Peyer's patch (tissue), 4 donors: ENCODE results near the gene WBP2.
"Not testable (repeated sequence)": the region's sequence is repeated elsewhere in the genome, so short reads cannot be mapped to it uniquely, and the experiment has no call there.

Experiments
- POLR2A ChIP-seq, 2 donors: fragments of 450-650 bp; IDR thresholded peaks; one replicate each; pipeline ENCODE4 v1.5.1; 2017; ENCODE audit warnings: antibody characterized with exemption in 2 of 2, mild to moderate bottlenecking in 2 of 2, moderate library complexity in 2 of 2
- TF ChIP-seq, protein P1 (sequence below), 6 experiments: fragments of 450-650 bp in 4 of 6; fragments of 200-600 bp in 2 of 6; sonication (generic) in 1 of 6; IDR thresholded peaks; one replicate each; pipeline ENCODE4 v1.5.1; 2017 to 2019; ENCODE audit warnings: antibody characterized with exemption in 6 of 6, mild to moderate bottlenecking in 3 of 6, moderate library complexity in 1 of 6

DNA sequence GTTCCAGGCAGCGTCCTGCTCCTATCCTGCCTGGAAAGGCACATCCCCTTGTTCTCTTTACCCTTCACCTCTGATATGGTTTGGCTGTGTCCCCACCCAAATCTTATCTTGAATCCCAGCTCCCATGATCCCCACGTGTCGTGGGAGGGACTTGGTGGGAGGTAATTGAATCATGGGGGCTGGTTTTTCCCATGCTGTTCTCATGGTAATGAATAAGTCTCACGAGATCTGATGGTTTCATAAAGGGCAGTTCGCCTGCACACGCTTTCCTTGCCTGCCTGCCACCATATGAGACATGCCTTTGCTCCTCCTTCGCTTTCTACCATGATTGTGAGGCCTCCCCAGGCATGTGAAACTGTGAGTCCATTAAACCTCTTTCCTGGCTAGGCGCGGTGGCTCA is 30.7 kb upstream of the WBP2 start:
- not testable (repeated sequence) for TF ChIP-seq POLR2A (IDR thresholded peaks at IDR 0.05)
- TF ChIP-seq, protein P1, sequence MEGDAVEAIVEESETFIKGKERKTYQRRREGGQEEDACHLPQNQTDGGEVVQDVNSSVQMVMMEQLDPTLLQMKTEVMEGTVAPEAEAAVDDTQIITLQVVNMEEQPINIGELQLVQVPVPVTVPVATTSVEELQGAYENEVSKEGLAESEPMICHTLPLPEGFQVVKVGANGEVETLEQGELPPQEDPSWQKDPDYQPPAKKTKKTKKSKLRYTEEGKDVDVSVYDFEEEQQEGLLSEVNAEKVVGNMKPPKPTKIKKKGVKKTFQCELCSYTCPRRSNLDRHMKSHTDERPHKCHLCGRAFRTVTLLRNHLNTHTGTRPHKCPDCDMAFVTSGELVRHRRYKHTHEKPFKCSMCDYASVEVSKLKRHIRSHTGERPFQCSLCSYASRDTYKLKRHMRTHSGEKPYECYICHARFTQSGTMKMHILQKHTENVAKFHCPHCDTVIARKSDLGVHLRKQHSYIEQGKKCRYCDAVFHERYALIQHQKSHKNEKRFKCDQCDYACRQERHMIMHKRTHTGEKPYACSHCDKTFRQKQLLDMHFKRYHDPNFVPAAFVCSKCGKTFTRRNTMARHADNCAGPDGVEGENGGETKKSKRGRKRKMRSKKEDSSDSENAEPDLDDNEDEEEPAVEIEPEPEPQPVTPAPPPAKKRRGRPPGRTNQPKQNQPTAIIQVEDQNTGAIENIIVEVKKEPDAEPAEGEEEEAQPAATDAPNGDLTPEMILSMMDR (IDR thresholded peaks at IDR 0.05) = not testable (repeated sequence)
